OCI-LY7 (cell line): ENCODE measurements around the gene GGT6.

Experiments used
- CTCF ChIP-seq: fragments of 200-600 bp; sonication (generic); conservative IDR thresholded peaks from 2 replicates; pipeline ENCODE4 v1.5.1; 2014; ENCODE audit warnings: mild to moderate bottlenecking, antibody characterized with exemption, low read length, moderate library complexity, mixed read lengths
- EZH2phosphoT487 ChIP-seq: fragments of 200-600 bp; sonication (generic); IDR thresholded peaks from 2 replicates; pipeline ENCODE4 v1.6.1; 2018; ENCODE audit warnings: low read depth, borderline replicate concordance, mild to moderate bottlenecking, mixed run types, antibody characterized with exemption, low read length, moderate library complexity, mixed read lengths

GRCh38 chr17:4588391-4588790, 28.0 kb upstream of the GGT6 start:
- no peak for TF ChIP-seq CTCF
- no peak for TF ChIP-seq EZH2phosphoT487
